Stimulated activated CD4-positive, alpha-beta T cell treated with anti-CD3 and anti-CD28 coated beads, Interleukin-1b, Interleukin-23, amount 100 ng/mL, for 24 hours (primary cell): ENCODE results near the gene PPFIA2.

Experiments
- DNase-seq, 4 experiments: peaks; one replicate each; pipeline ENCODE4 v3.0.0-alpha.2; 2020; ENCODE audit warnings: low read depth in 4 of 4, low spot score in 1 of 4

The PPFIA2 gene

DNA sequence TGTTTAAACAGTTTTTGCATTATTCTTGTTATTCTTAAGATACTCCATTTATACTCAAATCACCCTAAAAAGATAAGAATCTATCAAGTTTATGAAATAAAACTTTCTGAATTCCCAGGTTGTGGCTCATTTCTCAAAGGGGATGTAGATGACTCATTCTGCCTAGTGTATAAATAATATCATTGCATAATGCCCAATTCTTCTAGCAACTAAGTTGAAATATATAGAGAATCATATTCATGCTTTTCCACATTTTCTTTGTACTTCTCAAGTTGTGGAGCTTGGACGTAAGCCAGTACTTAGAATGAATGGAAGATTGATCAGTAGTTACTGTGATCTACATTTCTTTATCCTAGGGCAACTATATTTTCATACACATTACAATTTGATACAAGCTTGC lies 201.1 kb downstream of the PPFIA2 start:
- no peak for DNase-seq

DNA sequence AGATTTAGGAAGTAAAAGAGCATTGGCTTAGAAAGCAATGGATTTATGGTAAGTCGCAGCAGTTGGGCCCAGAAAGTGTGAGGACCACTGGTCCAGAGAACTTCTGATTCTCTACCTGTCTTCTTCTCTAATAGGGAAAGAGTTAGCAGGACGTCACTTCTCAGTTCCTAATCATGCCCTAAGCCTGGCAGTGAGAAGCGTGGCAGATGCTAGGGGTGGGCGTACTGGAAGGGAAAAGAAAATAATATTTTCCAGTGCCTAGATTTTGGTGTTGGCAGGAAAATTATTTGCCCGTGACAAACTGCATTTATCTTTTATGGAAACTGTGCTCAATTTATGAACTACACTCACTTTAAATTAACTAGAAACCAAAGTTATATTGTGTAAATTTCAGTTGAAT lies 212.3 kb downstream of the PPFIA2 start:
- no peak for DNase-seq

DNA sequence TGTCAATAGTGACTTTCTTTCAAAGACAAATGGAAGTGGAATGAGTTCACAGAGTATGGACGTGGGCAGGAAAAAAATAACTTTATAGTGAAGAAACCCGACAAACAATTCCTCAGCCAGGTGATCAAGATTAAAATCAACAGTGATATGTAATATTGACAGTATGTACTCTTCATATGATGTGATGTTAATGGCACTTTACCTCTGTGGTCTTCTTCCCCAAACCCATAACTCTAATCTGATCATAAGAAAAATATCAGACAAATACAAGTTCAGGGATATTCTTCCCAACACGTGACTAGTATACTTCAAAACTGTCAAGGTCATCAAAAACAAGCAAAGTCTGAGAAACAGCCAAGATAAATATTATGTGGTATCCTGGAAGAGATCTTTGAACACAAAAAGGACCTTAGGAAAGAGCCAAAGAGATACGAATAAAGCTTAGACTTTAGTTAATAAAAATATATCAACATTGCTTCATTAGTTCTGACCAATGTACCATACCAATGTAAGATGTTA lies 215.5 kb downstream of the PPFIA2 start:
- no peak for DNase-seq

DNA sequence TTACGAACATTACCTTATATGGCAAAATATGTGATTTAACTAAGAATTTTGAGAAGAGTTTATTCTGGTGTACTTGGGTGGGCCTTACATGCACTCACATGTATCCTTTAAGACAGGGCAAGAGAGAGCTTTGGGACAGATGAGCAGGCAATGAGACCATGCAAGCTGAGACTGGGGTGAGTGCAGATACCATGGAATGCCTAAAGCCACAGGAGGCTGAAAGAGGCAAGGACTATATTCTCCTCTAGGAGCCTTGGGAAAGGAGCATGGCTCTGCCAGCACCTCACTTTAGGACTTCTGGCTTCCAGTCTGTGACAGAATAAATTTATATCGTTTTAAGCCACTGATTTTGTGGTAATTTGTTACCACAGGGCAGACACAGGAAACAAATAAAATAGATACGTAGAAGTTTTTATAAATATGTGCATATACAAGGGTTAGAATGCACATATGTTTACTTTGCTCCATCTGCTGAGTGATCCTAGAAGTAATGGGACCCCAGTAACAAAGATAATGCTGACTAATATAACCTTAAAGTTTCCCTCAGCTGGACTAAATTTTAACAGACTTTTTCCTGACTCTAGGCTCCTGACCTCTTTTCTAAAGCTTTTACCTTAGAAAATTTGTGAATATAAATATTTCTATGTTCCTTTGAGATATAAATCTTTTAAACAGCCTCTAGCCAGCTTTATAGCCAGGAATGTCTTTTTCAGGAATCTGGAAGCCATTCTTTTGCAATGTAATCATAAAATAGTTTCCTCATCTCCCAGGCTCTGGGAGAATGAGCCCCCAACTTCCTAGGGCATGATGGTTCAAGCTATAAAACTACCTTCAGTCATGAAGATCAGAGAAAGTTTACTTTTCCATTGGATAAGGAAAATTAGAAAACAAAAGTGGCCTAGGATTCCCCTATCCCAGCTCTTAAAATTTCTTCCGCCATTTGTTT lies 216.8 kb downstream of the PPFIA2 start:
- DNase-seq = no peak

DNA sequence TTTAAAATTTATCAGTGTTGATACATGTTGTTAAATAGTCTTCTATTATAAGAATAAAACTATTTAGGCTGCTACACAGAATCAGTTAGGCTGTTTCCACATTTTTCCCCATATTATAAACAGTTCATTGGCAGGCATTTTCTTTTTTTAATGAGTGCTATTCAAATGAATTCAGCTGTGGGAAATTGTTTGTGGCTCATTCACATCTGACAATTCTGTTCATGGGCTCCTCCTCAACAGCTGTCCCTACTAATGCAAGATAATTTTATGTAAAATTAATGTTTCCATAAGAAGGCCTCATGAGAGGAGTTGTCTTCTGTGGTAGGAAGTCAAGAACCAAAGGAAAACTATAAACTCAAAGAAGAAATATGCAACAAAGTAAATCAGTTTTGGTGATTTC lies 218.0 kb downstream of the PPFIA2 start:
- no peak for DNase-seq

DNA sequence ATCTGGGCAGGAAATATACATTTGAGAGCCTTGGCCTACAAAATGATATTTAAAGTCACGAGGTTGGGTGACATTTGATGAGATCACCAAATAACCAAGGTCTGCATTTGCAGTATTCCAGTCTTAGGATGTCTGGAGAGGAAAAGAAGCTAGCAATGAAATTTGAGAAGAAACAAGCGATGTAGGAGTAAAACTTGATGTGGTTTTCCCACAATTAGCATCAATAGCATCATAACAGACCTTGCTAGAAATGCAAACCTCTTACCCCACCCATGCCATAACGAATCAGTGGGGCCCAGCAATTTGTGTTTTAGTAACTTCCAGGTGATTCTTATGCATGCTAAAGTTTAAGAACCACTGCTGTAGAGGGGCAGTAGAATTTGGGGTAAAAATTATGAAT lies 219.9 kb downstream of the PPFIA2 start:
- DNase-seq = no peak

DNA sequence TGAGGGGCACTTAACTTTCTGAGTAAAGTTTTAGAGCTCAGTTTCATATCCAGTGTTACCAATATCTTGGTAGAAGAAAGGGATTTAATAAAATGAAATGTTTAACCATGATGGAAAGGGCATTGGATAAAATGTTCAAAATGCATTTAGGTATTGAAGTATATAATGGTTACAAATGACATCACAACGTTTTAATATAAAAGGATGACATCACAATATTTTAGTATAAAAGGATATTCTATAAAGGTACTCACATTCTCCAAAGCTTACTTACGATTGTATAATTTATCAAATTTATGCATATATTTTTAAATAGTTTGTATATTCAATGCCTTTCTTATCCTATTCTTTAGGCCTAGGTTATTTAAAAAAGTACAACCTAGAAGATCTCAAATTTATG lies 226.1 kb downstream of the PPFIA2 start:
- DNase-seq = no peak

DNA sequence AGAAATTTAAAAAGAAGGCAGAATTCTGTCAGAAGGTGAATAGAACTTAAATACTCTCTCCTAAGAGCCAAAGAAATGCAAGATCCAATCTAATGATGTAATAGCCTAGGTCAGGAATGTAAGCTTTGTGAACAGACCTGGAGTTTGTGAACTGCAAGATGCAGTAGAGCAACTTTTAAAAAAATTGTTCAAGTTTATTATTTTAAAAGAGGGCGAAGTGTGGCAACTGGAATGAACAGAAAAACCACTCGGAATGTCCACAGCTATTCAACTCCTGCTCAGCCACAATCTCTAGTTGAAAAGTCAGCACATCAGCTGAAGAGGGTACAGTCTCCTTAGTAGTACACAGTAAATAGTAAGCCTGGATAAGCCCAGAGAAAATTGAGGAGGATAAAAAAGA lies 228.8 kb downstream of the PPFIA2 start:
- no peak for DNase-seq

DNA sequence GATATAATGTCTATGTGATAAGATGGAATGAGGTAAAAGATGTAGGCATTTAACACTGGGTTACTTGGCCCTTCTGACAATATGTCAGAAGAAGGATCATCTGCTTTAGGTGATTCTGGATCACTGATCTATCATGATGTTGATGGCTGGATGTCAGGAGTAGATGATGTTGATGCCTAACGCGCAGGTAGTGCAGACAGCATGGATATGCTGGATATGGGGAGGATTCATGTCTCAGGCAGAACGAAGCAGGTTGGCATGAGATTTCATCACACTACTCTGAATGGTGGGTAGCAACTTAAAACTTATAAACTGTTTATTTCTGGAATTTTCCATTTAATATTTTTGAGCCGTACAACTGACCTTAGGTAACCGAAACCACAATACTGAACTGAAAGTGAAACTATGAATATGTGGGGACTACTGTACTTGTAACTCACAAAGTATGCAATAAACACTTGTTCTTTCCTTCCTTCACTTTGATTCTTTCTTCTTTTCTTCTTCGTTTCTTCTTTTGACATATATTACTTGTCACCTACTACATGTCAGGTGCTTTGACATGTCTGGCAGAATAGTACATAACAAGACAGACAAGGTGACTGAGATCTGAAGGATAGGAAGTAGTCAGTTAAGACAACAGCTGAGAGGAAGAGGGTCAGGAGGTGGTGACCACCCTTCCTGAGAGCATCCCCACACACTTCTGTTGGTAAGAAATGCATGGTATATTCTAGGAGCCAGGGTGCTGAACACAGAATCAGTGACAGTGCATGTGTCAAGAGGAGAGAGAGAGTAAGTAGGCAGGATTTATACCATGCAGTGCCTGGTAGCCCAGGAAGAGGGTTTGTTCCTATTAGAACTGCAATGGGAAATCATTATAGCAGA lies 238.8 kb downstream of the PPFIA2 start:
- DNase-seq = no peak

DNA sequence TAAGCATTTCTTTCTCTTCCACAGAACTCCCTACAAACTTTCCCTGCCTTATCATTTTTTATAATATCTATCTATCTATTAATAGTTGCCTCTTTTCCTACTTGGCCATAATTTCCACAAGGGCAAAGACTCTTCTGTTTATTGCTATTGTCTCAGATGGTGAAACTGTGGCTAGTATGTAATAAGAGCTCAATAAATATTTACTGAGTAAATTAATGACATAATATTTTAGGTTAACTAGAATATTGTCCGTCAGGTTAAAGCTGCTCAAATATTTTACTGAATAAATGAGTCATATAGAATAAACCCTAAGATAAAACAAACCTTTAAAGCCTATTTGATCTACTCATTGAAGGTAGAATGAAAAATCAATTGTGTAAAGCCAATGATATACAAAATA lies 240.5 kb downstream of the PPFIA2 start:
- DNase-seq = no peak

DNA sequence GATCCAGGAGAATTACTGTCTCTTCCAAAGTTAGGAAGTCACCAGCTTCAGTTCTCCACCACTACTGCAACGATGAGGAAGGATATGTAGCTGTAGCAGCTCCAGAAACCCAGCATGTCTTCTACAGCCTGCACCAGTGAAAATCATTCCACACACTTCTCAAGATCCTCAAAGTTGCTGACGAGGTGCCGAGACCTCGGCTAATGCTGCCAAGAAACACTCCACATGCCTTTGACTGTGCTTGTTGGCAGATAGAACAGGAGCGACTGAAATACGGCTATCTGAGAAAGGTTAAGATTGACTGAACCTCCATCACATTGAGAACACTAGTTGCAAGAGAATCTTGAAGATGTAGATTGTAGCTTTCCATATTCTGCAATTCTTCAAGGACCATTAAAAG lies 241.9 kb downstream of the PPFIA2 start:
- no peak for DNase-seq

DNA sequence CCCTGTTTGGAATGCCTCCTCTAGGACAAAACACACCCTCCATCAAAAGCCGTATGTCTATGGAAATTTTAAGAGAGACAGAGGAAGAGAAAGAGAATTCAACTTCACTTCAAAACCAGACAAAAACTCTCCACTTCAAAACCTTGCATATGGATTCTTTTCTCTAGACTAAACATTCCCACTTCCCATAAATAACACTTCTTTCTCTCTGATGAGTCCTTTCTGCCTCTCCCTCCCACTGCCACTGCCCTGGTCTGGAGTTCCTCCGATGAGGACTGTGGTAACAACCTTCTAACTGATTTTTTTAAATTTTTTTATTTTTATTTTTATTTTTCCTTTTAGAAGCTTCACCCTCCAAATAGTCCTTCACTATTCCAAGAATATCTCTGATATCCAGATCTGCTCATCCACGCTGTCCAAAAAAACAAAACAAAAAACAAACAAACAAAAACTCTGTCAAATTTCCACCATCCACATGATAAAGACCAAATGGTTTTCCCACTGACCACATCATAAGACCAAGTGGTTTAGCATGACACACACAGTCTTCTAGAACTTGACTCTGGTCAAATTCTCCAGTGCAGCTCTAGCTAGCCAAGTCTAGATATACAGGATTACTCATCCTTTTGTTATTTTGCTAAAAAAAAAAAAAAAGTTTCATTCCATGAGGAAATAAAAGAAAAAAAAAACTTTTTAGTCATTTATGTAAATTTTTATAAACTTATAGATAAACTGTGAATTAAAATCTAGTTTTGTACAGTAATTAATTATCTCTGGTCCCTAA lies 256.0 kb downstream of the PPFIA2 start:
- no peak for DNase-seq

DNA sequence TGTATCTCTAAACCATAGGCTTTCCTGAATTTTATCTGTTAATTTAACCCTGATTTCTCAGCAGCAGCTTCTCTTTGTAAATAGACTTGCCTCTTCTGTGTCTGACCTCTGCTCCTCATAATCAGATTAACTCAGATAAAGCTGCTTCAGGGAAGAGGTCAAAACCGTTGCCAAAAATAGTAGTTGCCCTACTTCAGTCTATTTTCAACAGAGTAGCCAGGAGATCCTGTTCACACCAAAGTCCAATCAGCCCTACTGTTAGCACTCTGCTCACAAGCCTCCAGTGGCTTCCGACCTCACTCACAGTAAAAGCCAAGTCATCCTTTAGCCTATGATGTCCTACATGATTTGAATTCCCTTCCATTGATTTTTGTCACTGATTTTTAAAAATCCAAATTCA lies 258.4 kb downstream of the PPFIA2 start:
- no peak for DNase-seq

DNA sequence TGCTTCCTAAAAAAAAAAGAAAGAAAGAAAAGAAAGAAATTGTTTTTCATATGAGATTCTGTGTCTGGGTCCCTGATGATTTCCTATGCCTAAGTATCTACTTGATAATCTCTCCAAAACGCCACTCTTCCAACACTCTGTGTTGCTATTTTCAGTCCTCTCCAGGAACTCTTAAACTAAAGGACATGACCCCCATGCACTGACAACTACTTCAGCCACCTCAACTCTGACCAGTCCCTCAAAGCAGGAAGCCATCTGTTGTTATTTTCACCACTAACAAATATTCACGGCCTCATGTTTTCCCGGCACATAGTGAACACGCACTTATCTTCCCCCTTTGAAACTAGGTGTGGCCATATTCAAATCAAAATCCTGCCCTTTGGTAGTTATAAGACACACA lies 259.3 kb downstream of the PPFIA2 start:
- DNase-seq = no peak

DNA sequence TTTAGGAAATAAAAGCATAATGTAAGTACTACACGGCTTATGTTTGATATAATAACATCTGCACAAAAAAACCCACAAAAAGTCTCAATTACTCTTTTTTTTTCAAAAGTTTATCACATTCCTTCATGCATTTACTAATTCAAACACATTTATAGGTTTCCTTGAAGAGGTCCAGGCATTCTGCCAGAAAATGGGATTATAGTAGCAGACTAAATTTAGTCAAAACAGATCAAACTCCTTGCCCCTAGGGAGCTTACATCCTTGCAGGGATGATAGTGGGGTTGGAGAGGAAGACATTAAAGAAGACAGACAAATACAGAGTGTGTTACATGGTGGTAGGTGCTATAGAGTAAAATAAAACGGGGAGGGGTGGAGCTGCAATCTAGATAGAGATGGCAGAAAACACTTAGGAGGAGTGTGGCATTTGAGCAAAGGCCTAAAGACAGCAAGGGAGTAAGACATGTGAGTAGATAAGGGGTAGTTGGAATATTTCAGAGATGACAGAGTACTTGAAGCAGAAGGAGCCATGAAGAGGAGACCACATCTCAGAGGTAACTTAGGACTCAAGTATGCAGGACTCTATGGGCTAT lies 266.9 kb downstream of the PPFIA2 start:
- no peak for DNase-seq

DNA sequence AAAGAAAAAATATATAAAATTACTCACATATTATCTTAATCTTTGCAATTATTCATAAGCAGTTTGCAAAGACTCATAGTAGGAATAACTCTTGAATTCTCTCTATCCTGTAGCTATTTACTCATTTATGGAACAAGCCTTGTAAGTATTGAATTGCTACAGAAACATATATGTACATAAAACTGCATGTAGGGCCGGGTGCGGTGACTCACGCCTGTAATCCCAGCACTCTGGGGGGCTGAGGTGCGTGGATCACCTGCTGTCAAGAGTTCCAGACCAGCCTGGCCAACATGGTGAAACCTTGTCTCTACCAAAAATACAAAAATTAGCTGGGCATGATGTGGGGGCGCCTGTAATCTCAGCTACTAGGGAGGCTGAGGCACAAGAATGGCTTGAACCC lies 286.2 kb downstream of the PPFIA2 start:
- no peak for DNase-seq

DNA sequence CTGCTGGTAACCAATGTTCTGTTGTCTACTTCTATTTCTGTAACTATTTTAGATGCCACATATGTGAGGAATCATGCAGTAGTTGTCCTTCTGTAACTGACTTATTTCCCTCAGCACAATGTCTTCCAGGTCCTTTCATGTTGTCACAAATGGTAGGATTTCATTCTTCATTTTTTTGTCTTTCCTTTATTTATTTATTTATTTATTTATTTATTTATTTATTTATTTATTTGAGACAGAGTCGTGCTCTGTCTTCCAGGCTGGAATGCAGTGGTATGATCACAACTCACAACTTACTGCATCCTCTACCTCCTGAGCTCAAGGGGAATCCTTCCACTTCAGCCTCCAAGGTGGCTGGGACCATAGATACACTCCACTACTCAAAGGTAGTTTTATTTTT lies 288.2 kb downstream of the PPFIA2 start:
- DNase-seq = no peak

DNA sequence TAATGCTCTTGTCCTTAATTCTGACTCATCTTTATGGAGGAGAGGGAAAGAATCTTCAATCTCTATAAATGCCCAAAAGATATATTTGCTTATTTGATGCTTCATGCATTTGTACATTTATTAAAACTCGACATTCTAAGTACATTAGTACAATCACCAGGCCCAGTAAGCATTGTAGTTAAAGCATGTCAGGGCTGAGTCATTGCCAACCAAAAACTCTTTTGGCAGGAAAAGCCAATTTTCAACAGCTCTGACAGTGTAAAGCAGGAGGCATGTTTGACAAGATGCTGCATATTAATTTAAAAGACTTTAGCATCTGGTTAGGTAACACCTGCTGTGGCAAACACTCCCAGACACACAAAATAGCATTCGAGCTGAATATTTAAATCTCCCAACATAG lies 290.9 kb downstream of the PPFIA2 start:
- no peak for DNase-seq

DNA sequence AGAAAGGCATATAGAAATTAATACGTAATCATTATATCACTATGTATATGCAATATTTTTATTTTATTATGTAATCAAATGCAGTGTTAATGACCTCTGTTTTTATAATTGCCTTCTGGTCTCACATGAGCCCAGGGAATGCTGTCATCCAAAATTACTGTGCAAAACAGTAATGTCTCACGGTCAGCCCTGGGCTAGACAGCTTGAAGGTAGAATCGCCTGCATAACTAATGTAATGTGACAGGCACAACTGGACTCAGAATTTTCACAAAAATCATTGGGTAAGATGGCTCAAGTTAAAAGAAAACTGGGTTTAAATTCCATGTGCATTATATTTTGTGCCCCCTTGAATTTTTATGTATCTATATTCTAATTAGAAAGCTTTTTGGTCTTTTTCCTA lies 293.3 kb downstream of the PPFIA2 start:
- DNase-seq = no peak

DNA sequence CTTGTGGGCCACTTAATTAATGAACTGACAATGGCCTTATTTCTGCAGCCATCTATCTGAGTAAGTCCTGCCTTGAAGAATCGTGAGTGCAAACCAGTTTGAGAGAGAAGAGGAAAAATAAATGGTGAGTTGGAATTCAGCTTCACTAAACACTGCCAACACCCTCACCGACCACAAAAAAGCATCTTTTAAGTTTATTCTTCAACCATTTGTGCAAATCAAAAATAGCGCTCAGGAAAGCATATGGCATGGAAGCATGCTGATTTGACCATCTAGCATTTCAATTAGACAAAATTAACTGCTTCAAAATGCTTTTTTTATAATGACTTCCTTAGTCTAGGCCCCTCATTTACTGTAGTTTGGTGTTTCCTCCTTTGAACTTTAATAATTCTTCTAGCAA lies 294.0 kb downstream of the PPFIA2 start:
- no peak for DNase-seq

DNA sequence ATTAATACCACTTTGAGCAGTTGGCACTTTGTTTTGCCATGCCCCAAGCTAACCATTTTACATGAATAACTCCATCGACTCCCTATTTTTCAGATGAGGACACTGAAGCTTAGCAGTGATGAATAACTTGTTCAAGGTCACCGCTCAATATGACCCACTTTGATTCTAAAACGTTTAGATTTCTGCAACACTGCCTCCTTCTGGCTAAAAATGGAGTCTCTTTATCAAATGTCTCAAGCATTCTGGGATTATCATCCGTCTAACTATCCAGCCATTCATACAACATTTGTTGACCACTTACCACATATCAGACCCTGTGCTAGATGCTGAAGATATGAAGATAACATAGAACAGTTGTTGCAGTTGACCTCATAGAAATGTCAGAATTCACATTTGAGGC lies 298.0 kb downstream of the PPFIA2 start:
- no peak for DNase-seq
